H9 (cell line): ENCODE results near the gene CSRNP3. TPM values are rescaled to one million over a fixed set of nuclear protein-coding genes. Genes with fewer than 3 reads are reported as not detected.

ENCODE experiments used
- DNase-seq: peaks from one replicate; pipeline ENCODE4 v3.0.0-alpha.2; 2017
- H2AFZ ChIP-seq: one replicate; pipeline ENCODE4 v1.6.1; 2013; ENCODE audit warnings: mild to moderate bottlenecking, low read length, control low read depth, moderate library complexity
- H2AK5ac ChIP-seq: 2 replicates; pipeline ENCODE4 v1.6.1; 2013; ENCODE audit warnings: low read length, control low read depth, mixed read lengths; ENCODE audit not compliant: insufficient read length
- H2BK120ac ChIP-seq: one replicate; pipeline ENCODE4 v1.6.1; 2013; ENCODE audit warnings: low read depth, mild to moderate bottlenecking, low read length, control low read depth, inconsistent platforms; ENCODE audit not compliant: poor library complexity, severe bottlenecking
- H2BK12ac ChIP-seq: 2 replicates; pipeline ENCODE4 v1.6.1; 2013; ENCODE audit warnings: low read length, control low read depth, mixed read lengths, low read depth; ENCODE audit not compliant: insufficient read length
- H2BK15ac ChIP-seq: 2 replicates; pipeline ENCODE4 v1.6.1; 2013; ENCODE audit warnings: low read depth, low read length, control low read depth
- H2BK20ac ChIP-seq: one replicate; pipeline ENCODE4 v1.6.1; 2013; ENCODE audit warnings: low read depth, mild to moderate bottlenecking, low read length, control low read depth, inconsistent platforms; ENCODE audit not compliant: poor library complexity, severe bottlenecking
- H2BK5ac ChIP-seq: 2 replicates; pipeline ENCODE4 v1.6.1; 2013; ENCODE audit warnings: low read length, control low read depth, mixed read lengths; ENCODE audit not compliant: insufficient read length
- H3K14ac ChIP-seq: 2 replicates; pipeline ENCODE4 v1.6.1; 2013; ENCODE audit warnings: low read length, control low read depth; ENCODE audit not compliant: insufficient read depth
- H3K18ac ChIP-seq: 2 replicates; pipeline ENCODE4 v1.6.1; 2013; ENCODE audit warnings: low read depth, mild to moderate bottlenecking, mixed read lengths, low read length, control low read depth; ENCODE audit not compliant: insufficient read length
- H3K23ac ChIP-seq: 2 replicates; pipeline ENCODE4 v1.6.1; 2013; ENCODE audit warnings: low read length, control low read depth, mixed read lengths, low read depth; ENCODE audit not compliant: insufficient read length
- H3K23me2 ChIP-seq: 2 replicates; pipeline ENCODE4 v1.6.1; 2013; ENCODE audit warnings: low read depth, mild to moderate bottlenecking, mixed read lengths, low read length, control low read depth; ENCODE audit not compliant: insufficient read length, poor library complexity, severe bottlenecking
- H3K27ac ChIP-seq: 2 replicates; pipeline ENCODE4 v1.5.1; 2013; ENCODE audit warnings: low read length, control low read depth, mixed read lengths, low read depth; ENCODE audit not compliant: insufficient read length
- H3K27me3 ChIP-seq: 2 replicates; pipeline ENCODE4 v1.6.1; 2013; ENCODE audit warnings: low read length, control low read depth, inconsistent platforms; ENCODE audit not compliant: insufficient read depth
- H3K4ac ChIP-seq: 2 replicates; pipeline ENCODE4 v1.6.1; 2013; ENCODE audit warnings: low read depth, mild to moderate bottlenecking, control low read depth, inconsistent platforms, low read length, moderate library complexity
- H3K4me1 ChIP-seq: 2 replicates; pipeline ENCODE4 v1.6.1; 2013; ENCODE audit warnings: low read length, control low read depth, inconsistent platforms; ENCODE audit not compliant: insufficient read depth
- H3K4me2 ChIP-seq: 2 replicates; pipeline ENCODE4 v1.6.1; 2013; ENCODE audit warnings: low read length, control low read depth, mixed read lengths; ENCODE audit not compliant: insufficient read length, insufficient read depth
- H3K56ac ChIP-seq: 2 replicates; pipeline ENCODE4 v1.6.1; 2013; ENCODE audit warnings: low read depth, mild to moderate bottlenecking, mixed read lengths, low read length, control low read depth; ENCODE audit not compliant: insufficient read length
- H3K79me1 ChIP-seq: 2 replicates; pipeline ENCODE4 v1.6.1; 2013; ENCODE audit warnings: low read depth, mild to moderate bottlenecking, moderate library complexity, low read length, control low read depth, inconsistent platforms; ENCODE audit not compliant: insufficient read depth, poor library complexity, severe bottlenecking
- H3K79me2 ChIP-seq: 2 replicates; pipeline ENCODE4 v1.6.1; 2013; ENCODE audit warnings: low read length, control low read depth, inconsistent platforms; ENCODE audit not compliant: insufficient read depth
- H3K9ac ChIP-seq: 2 replicates; pipeline ENCODE4 v1.6.1; 2013; ENCODE audit warnings: low read length, control low read depth, mixed read lengths; ENCODE audit not compliant: insufficient read length; ENCODE audit errors: extremely low read depth
- H3K9me3 ChIP-seq: one replicate; pipeline ENCODE4 v1.6.1; 2013; ENCODE audit warnings: low read depth, low read length, inconsistent platforms; ENCODE audit not compliant: control insufficient read depth
- H3T11ph ChIP-seq: one replicate; pipeline ENCODE4 v1.6.1; 2013; ENCODE audit warnings: mild to moderate bottlenecking, low read length, control low read depth, inconsistent platforms
- H4K20me1 ChIP-seq: one replicate; pipeline ENCODE4 v1.6.1; 2013; ENCODE audit not compliant: control insufficient read depth, insufficient read length, insufficient read depth
- H4K5ac ChIP-seq: 2 replicates; pipeline ENCODE4 v1.6.1; 2013; ENCODE audit warnings: low read depth, mild to moderate bottlenecking, mixed read lengths, low read length, control low read depth; ENCODE audit not compliant: insufficient read length
- H4K8ac ChIP-seq: replicated peaks from 2 replicates; pipeline ENCODE4 v1.6.1; 2013; ENCODE audit warnings: low read length, control low read depth, mixed read lengths, low read depth; ENCODE audit not compliant: insufficient read length
- H4K91ac ChIP-seq: 2 replicates; pipeline ENCODE4 v1.6.1; 2013; ENCODE audit warnings: low read depth, mild to moderate bottlenecking, moderate library complexity, mixed read lengths, low read length, control low read depth; ENCODE audit not compliant: insufficient read length
- H3K27ac Mint-ChIP-seq, 3 experiments: 2 replicates in 2 of 3; 3 replicates in 1 of 3; pipeline ENCODE4 v1.8.0; 2020 to 2021; ENCODE audit warnings: mixed read lengths in 3 of 3, mild to moderate bottlenecking in 1 of 3, moderate library complexity in 1 of 3
- H3K27me3 Mint-ChIP-seq: 2 replicates; pipeline ENCODE4 v1.8.0; 2021; ENCODE audit warnings: low read depth, mild to moderate bottlenecking, moderate library complexity, mixed read lengths
- H3K36me3 Mint-ChIP-seq, 3 experiments: 2 replicates in 2 of 3; 3 replicates in 1 of 3; pipeline ENCODE4 v1.8.0; 2020 to 2021; ENCODE audit warnings: low read depth in 3 of 3, mixed read lengths in 3 of 3; ENCODE audit not compliant: insufficient read depth in 1 of 3
- H3K4me1 Mint-ChIP-seq, 2 experiments: 2 replicates each; pipeline ENCODE4 v1.8.0; 2020; ENCODE audit warnings: mixed read lengths in 2 of 2
- H3K4me3 Mint-ChIP-seq, 2 experiments: 2 replicates in 1 of 2; 3 replicates in 1 of 2; pipeline ENCODE4 v1.8.0; 2020 to 2021; ENCODE audit warnings: mild to moderate bottlenecking in 2 of 2, mixed read lengths in 2 of 2, moderate library complexity in 1 of 2
- H3K9me3 Mint-ChIP-seq, 2 experiments: 2 replicates in 1 of 2; 3 replicates in 1 of 2; pipeline ENCODE4 v1.8.0; 2020; ENCODE audit warnings: mild to moderate bottlenecking in 2 of 2, mixed read lengths in 2 of 2, moderate library complexity in 1 of 2
- CTCF ChIP-seq: fragments of 200-600 bp; sonication (generic); conservative IDR thresholded peaks from 3 replicates; pipeline ENCODE4 v1.8.0; 2021; ENCODE audit warnings: antibody characterized with exemption, mild to moderate bottlenecking
- WGBS: extraction: QIAGEN DNeasy Blood & Tissue Kit; methylation state at CpG from one replicate; pipeline ENCODE4 v1.1.7; 2013; ENCODE audit warnings: missing lambda C conversion rate, low lambda C conversion rate, mixed read lengths; ENCODE audit not compliant: insufficient read length; ENCODE audit errors: extremely low coverage; 5-methylcytosine and 5-hydroxymethylcytosine counted together
- total RNA-seq: library from RNA; stranded (reverse); gene quantifications from 2 replicates; pipeline ENCODE4 v1.2.1, GENCODE V29; 2021

CSRNP3 gene
- total RNA-seq, 1 experiment from 2014 or later = 3.6 TPM

DNA sequence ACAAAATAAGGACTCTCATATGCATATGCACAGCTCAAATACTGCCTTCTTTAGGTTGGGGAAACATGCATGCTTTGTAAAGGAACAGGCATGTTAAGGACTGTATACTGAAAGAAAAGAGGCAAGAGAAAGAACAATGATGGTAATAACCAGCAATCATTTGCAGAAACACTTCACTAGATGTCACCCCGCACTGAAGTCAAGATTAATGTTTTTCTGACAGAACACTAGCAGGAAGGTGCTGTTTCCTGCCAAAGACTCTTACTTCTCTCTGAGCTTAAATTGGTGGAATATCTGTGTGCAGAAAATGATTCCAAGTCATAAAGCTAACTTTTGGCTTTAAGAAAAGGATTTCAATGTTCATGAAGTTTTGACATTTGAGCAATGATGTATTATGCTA lies 19.3 kb upstream of the CSRNP3 start:
- no peaks in the 10 kb centered on the region; a peak in 1 of 4 replicates for H3K4me1 Mint-ChIP-seq

More for the DNA sequence above, 19.3 kb upstream of the CSRNP3 start:
- H3K18ac ChIP-seq = no peak overlapping the region
- no peak overlapping the region for H2BK5ac ChIP-seq
- no peak overlapping the region for H3K27ac ChIP-seq
- no peak overlapping the region for H2BK20ac ChIP-seq
- H3K4ac ChIP-seq = no peak overlapping the region
- H2AK5ac ChIP-seq = no peak overlapping the region
- no peak overlapping the region for H4K5ac ChIP-seq
- H2BK12ac ChIP-seq = no peak overlapping the region
- H3T11ph ChIP-seq = no peak overlapping the region
- H2BK120ac ChIP-seq = no peak overlapping the region
- no peak overlapping the region for H3K9ac ChIP-seq
- no peaks in the 10 kb centered on the region for H3K9me3 ChIP-seq
- no peak overlapping the region for H2AFZ ChIP-seq
- H3K79me1 ChIP-seq = no peaks in the 10 kb centered on the region
- H3K23me2 ChIP-seq = no peaks in the 10 kb centered on the region
- no peak overlapping the region for H2BK15ac ChIP-seq
- no peak overlapping the region for H4K91ac ChIP-seq
- H3K79me2 ChIP-seq = no peaks in the 10 kb centered on the region
- no peaks in the 10 kb centered on the region for H3K4me1 ChIP-seq
- H3K4me3 Mint-ChIP-seq = no peak overlapping the region
- H3K23ac ChIP-seq = no peak overlapping the region
- WGBS = no CpG with 5 or more reads among the region's 1 CpG
- H3K36me3 Mint-ChIP-seq = no peaks in the 10 kb centered on the region
- H3K14ac ChIP-seq = no peak overlapping the region
- H3K56ac ChIP-seq = no peak overlapping the region
- H3K27me3 Mint-ChIP-seq = no peaks in the 10 kb centered on the region
- H3K27me3 ChIP-seq = no peaks in the 10 kb centered on the region
- DNase-seq = no peak
- H4K8ac ChIP-seq = no peak overlapping the region
- no peaks in the 10 kb centered on the region for H4K20me1 ChIP-seq
- TF ChIP-seq CTCF = no peak
- no peak overlapping the region for H3K4me2 ChIP-seq
- no peak overlapping the region for H3K27ac Mint-ChIP-seq
- no peaks in the 10 kb centered on the region for H3K9me3 Mint-ChIP-seq
